Omental fat pad (tissue), 4 donors: Measurements from ENCODE around the gene SYF2. TPM values are rescaled to one million over a fixed set of nuclear protein-coding genes. Genes with fewer than 3 reads are reported as not detected.
A peak's percentile ranks its signal among the peaks of the same experiment; 100 is the strongest.
"Not testable (repeated sequence)": the region's sequence is repeated elsewhere in the genome, so short reads cannot be mapped to it uniquely, and the experiment has no call there.

Experiments
- ATAC-seq: fragments of 150-250 bp; one replicate; pipeline ENCODE4 v1.9.1; 2016; ENCODE audit warnings: mild to moderate bottlenecking, moderate library complexity; ENCODE audit not compliant: low FRiP score
- DNase-seq: peaks from one replicate; pipeline ENCODE4 v3.0.0-alpha.2; 2019; ENCODE audit warnings: low spot score
- total RNA-seq, 4 donors: library from RNA; depleted of rRNA; stranded (reverse); fragments of >200 nt; gene quantifications; one replicate each; pipeline ENCODE4 v1.1.0, GENCODE V29; 2016
- TF ChIP-seq, protein P1 (sequence below), 3 donors: fragments of 450-650 bp; IDR thresholded peaks; one replicate each; pipeline ENCODE4 v1.5.1; 2016 to 2017; ENCODE audit warnings: antibody characterized with exemption in 3 of 3, mild to moderate bottlenecking in 3 of 3, moderate library complexity in 2 of 3

Gene SYF2
- 10 to 100 TPM; 37.0 to 57.4 (median 47.4) TPM for total RNA-seq

DNA sequence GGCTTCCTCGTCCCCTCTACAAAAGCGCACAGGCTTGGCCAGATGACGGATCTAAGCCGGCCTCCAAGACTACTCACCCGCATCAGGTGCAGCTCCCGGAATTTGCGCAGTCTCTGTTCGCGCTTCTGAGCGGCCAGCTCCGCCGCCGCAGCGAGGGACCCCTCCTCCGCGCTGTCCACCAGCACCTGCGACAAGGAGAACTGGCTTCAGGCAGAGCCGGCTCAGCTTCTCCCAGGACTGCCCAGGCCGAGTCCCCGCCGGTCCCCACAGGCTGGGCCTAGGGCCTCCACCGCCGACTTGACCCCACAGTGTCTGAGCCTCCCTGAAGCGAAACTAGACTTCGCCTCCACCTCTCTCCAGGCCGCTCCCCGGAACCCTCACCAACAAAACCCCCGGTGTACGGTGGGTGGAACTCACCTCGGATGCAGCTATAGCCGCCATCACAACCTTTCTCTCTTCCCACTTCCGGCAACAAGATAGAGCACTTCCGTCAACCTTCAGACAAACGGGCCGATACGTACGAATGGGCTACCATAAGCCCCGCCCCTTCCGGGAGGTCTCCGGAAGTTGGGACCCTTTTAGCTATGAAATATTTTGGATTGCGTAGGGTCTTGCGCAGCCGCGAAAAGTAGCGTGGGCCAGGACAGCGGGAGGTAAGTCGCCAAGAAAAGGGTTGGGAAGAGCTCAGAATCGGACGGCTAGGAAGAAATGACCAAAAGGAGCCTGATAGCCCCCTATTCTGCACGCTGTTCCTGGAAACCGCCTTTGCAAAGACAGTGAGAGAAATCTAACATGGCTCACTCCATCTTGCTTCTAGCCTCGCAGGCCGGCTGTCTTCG lies at the start of gene SYF2:
SYF2 (minus strand) TSS at position 476 of the 839 bp plus-strand sequence; CDS start at position 441, 35 bp downstream.
- TF ChIP-seq, protein P1, sequence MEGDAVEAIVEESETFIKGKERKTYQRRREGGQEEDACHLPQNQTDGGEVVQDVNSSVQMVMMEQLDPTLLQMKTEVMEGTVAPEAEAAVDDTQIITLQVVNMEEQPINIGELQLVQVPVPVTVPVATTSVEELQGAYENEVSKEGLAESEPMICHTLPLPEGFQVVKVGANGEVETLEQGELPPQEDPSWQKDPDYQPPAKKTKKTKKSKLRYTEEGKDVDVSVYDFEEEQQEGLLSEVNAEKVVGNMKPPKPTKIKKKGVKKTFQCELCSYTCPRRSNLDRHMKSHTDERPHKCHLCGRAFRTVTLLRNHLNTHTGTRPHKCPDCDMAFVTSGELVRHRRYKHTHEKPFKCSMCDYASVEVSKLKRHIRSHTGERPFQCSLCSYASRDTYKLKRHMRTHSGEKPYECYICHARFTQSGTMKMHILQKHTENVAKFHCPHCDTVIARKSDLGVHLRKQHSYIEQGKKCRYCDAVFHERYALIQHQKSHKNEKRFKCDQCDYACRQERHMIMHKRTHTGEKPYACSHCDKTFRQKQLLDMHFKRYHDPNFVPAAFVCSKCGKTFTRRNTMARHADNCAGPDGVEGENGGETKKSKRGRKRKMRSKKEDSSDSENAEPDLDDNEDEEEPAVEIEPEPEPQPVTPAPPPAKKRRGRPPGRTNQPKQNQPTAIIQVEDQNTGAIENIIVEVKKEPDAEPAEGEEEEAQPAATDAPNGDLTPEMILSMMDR (IDR thresholded peaks at IDR 0.05): no peak

DNA sequence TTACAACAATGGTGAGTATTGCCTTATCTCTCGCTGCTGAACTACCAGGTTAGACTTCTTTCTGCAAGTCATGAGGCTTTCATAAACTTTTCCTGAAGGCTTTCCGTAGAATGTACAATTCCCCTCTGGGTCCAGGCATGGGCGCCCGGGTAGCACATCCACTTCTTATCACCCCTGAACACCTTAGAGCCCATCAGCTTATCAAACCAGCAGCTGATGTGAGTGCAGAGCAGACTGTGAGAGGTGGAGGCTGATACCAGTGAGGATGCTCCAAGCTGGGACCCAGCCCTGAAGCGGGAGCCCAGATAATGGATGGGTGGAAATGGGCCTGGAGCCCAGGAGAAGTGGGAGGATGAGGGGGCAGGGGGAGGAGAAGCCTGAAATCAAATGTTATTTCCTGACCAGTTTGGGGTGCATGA lies 47.4 kb upstream of the SYF2 start:
- not testable (repeated sequence) for ATAC-seq, DNase-seq

More for the DNA sequence above, at the start of gene SYF2:
- ATAC-seq (peak; percentile 90), DNase-seq (peak; percentile 89)

DNA sequence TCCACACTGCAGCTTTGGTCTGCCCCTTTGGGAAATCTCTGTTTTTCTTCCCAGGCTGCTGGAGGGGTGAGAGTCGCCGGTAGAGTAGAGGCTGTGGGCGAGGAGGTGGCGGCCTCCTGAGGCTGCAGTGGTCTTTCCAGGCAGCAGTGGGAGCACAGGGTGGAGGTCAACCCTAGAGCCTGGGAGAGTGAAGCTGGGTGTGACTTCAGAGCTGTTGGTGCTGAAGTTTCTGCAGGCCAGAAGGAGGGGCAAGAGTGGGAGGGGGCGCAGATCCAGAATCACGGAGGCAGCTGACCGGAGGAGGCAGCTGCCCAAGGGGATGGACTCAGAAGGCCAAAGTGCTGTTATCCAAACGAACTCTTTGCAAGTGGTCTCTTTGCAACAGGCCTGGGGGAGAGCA lies 46.5 kb upstream of the SYF2 start:
- ATAC-seq, DNase-seq: not testable (repeated sequence)

DNA sequence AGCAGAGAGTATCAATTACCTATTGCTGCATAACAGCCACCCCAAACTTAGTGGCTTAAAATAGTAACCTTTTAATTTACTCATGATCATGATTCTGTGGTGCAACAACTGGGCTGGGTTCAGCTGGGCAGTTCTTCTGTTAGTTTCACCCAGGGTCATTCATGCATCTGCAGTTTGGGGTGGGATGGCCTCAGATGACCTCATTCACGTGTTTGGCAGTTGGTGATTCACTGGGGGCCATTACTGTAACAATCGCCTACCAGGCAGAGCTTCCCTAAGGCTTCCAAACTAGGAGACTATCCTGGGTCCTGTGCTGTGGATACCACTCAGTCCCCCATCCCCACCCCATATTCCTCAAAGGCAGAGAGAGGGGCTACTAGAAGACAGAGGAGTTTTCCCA lies 46.1 kb upstream of the SYF2 start:
- DNase-seq, ATAC-seq: not testable (repeated sequence)

DNA sequence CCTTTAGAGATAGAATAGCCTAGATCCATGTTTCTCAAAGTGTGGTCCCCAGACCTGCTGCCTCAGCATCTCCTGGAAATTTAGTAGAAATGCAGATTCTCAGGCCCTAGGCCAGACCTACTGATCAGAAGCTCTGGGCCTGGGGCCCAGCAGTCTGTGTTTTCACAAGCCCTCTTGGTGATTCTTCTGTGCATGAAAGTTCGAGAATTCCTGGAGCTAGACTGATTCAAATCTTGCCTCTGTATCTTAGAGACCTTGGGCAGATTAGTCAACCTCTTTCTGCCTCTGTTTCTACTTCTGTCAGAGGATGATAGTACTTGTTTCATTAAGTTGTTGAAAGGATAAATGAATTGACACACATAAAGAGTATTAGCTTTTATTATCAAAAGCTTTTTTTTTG lies 45.0 kb upstream of the SYF2 start:
- not testable (repeated sequence) for ATAC-seq, DNase-seq

DNA sequence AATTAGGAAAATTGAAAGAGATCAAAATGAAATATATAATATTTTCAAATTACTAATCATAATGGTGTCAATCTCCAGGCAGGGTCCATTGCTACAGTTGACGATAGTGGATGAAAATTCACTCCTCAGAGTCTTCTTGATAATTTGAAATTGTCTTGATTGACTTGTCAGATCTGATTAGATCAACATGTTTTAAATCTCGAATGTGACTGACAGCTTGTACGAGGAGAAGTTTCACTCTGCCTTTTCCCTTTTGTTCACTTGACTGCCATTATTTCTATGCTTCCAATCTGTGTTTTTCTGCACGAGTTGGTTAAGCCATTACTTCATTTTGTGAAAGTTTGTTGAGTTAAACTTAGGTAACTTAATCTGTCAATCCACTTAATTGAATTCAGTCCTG lies 43.3 kb upstream of the SYF2 start:
- not testable (repeated sequence) for DNase-seq, ATAC-seq

DNA sequence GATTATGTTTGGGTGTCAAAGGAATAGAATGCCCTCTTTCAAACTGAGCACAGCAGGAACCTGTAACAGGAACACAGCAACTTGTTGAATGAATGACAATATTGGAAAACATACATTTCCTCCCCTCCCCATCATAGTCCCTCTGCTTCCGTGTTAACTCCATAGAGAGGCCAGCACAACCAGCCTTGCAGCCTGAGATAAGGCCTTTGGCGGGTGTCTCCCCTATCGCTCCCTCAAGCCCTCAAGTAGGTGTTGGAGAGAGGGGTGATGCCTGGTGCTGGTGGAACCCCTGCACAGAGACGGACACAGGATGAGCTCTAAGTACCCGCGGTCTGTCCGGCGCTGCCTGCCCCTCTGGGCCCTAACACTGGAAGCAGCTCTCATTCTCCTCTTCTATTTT lies 39.9 kb upstream of the SYF2 start, which contains the start of gene RHD:
RHD (plus strand) TSS at position 272 of the 400 bp plus-strand sequence; CDS start at position 311, 39 bp downstream.
- ATAC-seq, DNase-seq: not testable (repeated sequence)

DNA sequence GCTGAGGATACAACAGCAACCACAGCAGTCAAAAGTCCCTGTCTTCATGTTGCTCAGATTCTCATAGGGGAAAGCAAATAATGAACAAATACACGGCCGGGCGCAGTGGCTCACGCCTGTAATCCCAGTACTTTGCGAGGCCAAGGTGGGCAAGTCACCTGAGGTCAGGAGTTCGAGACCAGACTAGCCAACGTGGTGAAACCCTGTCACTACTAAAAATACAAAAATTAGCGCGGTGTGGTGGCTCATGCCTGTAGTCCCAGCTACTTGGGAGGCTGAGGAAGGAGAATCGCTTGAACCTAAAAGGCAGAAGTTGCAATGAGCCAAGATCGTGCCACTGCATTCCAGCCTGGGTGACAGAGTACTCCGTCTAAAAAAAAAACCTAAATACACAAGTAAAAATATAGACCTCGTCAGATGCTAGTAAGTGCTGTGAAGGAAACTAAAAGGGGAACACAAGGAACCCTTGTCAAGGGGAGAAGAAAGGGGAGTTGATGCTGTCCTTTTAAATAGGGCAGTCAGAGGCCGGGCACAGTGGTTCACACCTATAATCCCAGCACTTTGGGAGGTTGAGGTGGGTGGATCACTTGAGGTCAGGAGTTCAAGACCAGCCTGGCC lies 36.0 kb upstream of the SYF2 start:
- DNase-seq, ATAC-seq: not testable (repeated sequence)

DNA sequence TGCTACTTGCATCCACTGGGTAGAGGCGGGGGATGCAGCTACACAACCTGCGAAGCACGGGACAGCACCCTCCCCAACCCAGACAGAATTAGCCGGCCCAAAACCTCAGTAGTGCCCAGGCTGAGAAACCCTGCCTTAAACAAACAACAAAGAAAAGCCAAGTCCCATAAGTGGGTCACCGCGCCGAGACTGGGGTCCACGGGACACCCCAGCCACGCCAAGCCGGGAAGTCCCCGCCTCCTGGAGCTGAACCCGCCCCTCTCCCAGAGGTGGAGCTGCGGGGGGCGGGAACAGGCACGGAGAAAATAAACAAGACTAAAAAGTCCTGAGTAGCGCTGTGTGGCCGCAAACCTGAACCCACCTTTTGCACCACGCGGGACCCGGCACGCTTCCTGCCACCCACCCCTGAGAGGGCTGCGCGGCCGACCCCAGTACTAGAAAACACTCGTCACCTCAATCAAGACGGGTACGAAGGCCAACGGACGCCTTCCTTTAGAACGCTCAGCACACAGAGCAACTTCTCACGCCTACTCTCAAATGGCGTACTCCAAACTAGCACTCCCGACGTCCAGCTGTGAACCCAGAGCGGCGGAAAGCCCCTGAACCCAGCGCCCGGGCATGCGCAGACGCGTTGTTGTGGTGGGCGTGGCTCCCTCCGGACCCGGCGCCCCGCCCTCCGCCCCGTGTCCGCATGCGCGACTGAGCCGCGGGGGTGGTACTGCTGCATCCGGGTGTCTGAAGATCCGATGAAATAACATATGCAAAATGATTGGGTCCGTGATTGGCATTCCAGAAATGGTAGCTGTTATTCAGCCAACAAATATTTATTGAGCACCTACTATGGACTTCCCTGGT lies 35.2 kb upstream of the SYF2 start:
- peak; percentile 96 for ATAC-seq

DNA sequence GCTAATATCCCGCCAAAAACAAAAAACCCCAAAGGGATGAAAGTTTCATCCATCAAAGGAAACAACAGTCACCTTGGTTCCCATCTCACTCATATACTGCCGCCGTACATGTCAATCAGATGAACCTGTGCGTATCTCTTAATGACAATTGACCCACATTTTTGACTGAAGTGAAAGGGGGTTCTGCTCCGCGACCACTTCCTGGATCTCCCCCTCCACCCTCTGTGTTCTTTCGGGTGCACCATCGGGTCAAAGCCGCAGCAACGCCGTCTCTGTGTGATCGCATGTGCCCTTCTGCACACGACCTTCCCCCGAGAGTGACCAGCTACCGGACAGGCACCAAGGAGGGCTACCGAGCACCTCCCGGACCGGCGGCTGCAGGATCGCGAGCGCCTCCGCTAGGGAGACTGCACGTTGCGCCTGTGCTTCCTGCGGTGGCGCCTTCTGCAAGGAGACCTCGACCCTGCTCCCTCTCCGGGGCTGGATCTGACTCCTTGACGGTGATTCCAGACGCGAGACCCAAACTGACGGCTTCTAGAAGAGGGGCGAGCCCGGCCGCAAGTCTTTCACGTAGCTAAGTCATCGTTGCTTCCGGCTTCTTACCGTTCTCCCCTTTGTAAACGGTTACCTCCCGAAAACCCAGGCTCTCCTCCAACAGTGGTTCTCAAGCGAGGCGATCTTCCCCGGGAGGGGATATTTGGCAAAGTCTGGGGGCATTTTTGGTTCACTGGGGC lies 34.4 kb upstream of the SYF2 start:
- not testable (repeated sequence) for DNase-seq

More for the DNA sequence above, 35.2 kb upstream of the SYF2 start:
- DNase-seq: peak; percentile 67

DNA sequence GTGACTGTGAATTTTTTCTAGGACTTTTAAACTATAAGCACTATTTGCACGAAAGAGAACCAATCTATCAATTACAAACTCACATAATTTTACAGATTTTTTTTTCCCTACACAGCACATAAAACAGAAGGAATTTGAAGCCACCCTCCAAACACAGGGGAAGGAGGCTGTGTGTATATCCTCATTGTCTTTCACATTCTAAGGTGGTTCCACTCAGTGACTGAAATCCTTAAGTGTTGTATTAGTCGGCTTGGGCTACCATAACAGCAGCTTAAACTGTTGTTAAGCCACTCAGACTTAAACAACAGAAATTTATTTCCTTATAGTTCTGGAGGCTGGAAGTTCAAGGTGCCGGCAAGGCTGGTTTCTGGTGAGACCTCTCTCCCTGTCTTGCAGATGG lies 28.0 kb upstream of the SYF2 start:
- DNase-seq: not testable (repeated sequence)

More for the DNA sequence above, 34.4 kb upstream of the SYF2 start:
- peak; percentile 63 for ATAC-seq

DNA sequence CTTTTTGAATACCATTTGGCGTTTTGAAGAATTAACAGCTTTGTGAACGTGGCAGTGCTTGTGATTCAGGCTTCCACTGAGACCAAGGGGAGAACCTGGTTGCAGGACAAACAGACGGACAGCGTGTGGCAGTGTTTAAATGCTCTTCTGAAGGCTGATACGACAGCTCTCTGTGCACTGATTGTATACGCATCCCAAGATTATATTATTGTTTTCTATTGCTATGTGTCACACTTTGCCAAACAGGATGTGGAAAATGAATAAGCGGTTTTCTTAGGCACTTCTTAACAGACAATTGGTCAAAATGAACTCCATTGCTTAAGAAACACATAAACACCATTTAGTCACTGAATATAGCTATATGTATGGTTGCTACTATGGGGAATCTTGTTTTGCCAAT lies 27.5 kb upstream of the SYF2 start:
- not testable (repeated sequence) for ATAC-seq, DNase-seq

More for the DNA sequence above, 28.0 kb upstream of the SYF2 start:
- ATAC-seq: not testable (repeated sequence)
